Aorta (tissue), 5 donors: ENCODE measurements around the gene DAD1. TPM values are rescaled to one million over a fixed set of nuclear protein-coding genes. Genes with fewer than 3 reads are reported as not detected.

Experiments used
- ATAC-seq: fragments of 200-7000 bp; cut with Tn5 transposase; one replicate; pipeline ENCODE4 v1.9.1; 2022; ENCODE audit warnings: moderate library complexity; ENCODE audit not compliant: low FRiP score
- DNase-seq, 2 donors: peaks; one replicate each; pipeline ENCODE4 v3.0.0-alpha.2; 2020
- H3K27ac ChIP-seq, 2 donors: one replicate each; pipeline ENCODE4 v1.5.1; 2013; ENCODE audit warnings: low read length in 2 of 2, mild to moderate bottlenecking in 2 of 2, moderate library complexity in 2 of 2, control low read depth in 1 of 2, inconsistent platforms in 1 of 2, low read depth in 1 of 2
- H3K27me3 ChIP-seq, 2 donors: one replicate each; pipeline ENCODE4 v1.6.1; 2013; ENCODE audit warnings: control low read depth in 1 of 2, low read length in 1 of 2, mild to moderate bottlenecking in 1 of 2, moderate library complexity in 1 of 2; ENCODE audit not compliant: insufficient read depth in 2 of 2, control insufficient read depth in 1 of 2
- H3K36me3 ChIP-seq, 2 donors: one replicate each; pipeline ENCODE4 v1.6.1; 2013; ENCODE audit warnings: control low read depth in 1 of 2, low read length in 1 of 2, mild to moderate bottlenecking in 1 of 2; ENCODE audit not compliant: insufficient read depth in 2 of 2, control insufficient read depth in 1 of 2
- H3K4me1 ChIP-seq, 2 donors: one replicate each; pipeline ENCODE4 v1.6.1; 2013; ENCODE audit warnings: low read length in 2 of 2, control low read depth in 1 of 2, mild to moderate bottlenecking in 1 of 2, moderate library complexity in 1 of 2; ENCODE audit not compliant: insufficient read depth in 2 of 2, control insufficient read depth in 1 of 2
- H3K4me3 ChIP-seq, 2 donors: one replicate each; pipeline ENCODE4 v1.5.1; 2013; ENCODE audit warnings: low read length in 2 of 2, control low read depth in 1 of 2, mild to moderate bottlenecking in 1 of 2
- H3K9me3 ChIP-seq: one replicate; pipeline ENCODE4 v1.6.1; 2013; ENCODE audit warnings: mild to moderate bottlenecking, low read length; ENCODE audit not compliant: control insufficient read depth
- WGBS, 2 donors: extraction: QIAGEN DNeasy Blood & Tissue Kit; methylation state at CpG; one replicate each; pipeline ENCODE4 v1.1.7; 2013; 5-methylcytosine and 5-hydroxymethylcytosine counted together
- intact Hi-C, 2 donors: fragments of 100-400 bp; cut with DNase I; formaldehyde crosslinking; loops; one replicate each; pipeline versions ENCODE4 v1.14.2 to v1.15.0; 2022
- polyA plus RNA-seq, 2 donors: library from polyadenylated mRNA; stranded (reverse); fragments of 200-250 nt; gene quantifications; one replicate each; pipeline ENCODE4 v1.2.3, GENCODE V29; 2013
- total RNA-seq, 2 donors: library from RNA; stranded (reverse); fragmentation: NEBNext Ultra II Directional; extraction: Animal tissue kit (Norgen Biotek cat#: 25700); gene quantifications; one replicate each; pipeline ENCODE4 v1.2.1, GENCODE V29; 2021
- donor health status: healthy with polysubstance abuse.
- donor health status: Bipolar disorder and iron deficiency.
- donor health status: DM: no; HTN: no; CAD: no.
- donor health status: DM: no; HTN: no; CAD: no.
- donor health status: DM: yes; HTN: yes; CAD: no.

Gene DAD1
- total and polyA plus RNA-seq, 4 donors, result 143 to 309 (median 195) TPM

DNA sequence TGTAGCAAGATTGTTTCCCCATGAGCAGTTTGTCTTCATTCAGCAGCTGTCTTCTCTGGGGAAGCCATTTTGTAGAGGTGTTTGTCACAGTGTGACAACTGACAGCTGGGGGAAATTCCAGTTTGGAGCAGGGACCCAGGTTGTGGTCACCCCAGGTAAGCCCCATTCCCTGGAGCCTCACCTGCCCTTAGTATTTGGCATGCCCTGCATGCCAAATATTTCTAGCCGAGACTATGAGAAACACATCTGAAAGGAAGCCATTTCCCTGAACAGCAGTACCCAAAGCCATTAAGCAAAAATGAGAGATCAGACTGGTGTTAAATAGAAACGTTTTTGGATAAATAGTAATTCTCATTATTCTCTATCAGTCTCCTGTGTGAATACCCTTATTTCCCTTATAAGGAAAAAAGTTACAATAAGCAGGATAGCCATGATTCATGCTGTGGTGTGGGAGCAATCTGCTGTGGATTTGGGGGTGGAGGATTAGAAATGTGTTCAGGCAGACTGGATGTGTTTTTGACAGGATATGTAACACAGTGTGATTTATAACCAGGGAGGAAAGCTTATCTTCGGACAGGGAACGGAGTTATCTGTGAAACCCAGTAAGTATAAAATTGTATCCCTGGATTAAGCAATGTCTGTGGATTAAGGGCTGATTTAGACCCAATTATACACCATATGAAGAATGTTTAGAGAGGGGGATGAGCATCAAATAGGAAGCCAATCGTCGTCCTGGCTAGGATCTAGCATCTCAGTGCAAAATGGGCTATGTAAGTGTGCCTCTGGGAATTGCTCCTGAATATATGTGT, 68.9 kb downstream of the DAD1 start:
- ATAC-seq (no peak), DNase-seq (no peak)
- no peaks in the 10 kb centered on the region for H3K36me3 ChIP-seq
- intact Hi-C loops, result no loop called here
- 67% methylated on average over 6 of the region's 6 CpGs for WGBS, 2 donors
- no peaks in the 10 kb centered on the region for H3K9me3 ChIP-seq
- no peak overlapping the region for H3K27ac ChIP-seq
- no peak overlapping the region for H3K4me3 ChIP-seq
- no peaks in the 10 kb centered on the region for H3K27me3 ChIP-seq
- peaks cover 4 to 10% of the 10 kb centered on the region in 2 donors for H3K4me1 ChIP-seq

DNA sequence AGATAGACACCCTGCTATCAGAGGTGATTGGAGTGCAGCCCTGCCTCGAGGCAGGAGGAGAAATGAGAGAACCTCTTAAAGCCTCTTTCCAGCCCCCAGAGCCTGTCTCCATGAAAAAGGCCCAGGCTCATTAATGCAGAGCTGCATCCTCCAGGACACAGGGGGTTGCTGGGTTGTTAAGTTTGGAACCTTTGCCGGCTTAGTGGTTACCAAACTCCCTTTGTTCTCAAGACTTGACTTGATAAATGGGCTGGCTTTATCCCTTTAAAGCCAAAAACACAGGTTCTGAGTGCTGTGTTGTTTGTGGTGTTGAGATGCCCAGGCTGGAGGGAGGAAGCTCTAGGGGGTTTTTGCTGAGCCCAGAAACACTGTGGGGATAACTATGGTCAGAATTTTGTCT, 71.0 kb downstream of the DAD1 start:
- H3K4me1 ChIP-seq, result peaks cover 4 to 11% of the 10 kb centered on the region in 2 donors
- H3K27me3 ChIP-seq, result no peaks in the 10 kb centered on the region
- ATAC-seq, result no peak
- H3K27ac ChIP-seq, result no peak overlapping the region
- H3K36me3 ChIP-seq, result no peaks in the 10 kb centered on the region
- H3K4me3 ChIP-seq, result no peak overlapping the region
- intact Hi-C loops, result no loop called here
- WGBS, 2 donors, result 82 to 85% methylated on average over 2 of the region's 2 CpGs
- DNase-seq, result no peak
- H3K9me3 ChIP-seq, result no peaks in the 10 kb centered on the region

DNA sequence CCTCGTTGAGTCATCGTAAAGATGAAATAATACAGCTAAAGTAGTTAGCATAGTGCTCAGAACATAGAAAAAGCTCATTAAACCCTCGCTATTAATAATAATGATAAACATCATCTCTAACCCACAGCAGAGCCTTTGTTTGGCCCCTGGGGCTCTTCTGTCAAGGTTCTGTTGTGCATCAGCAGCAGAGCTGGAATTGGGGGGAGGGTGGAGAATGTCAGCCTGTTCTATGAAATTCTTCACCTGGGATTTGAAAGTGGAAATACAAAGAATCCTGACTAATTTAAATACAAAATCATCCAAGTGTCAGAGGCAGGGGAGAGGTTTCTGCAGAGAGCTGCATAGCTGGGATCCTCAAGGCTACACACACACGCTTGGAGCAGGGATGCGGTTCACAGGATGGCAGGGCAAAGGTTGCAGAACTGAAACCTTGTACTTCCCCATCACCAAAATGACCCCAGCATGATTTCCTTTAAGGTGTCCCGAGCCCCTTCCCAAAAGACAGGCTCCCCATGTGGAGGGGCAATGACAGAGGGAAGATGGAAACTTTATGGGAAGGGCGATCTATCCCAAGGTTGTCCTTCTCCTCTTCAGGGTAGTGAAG, 71.8 kb downstream of the DAD1 start:
- intact Hi-C loops, result no loop called here
- no peaks in the 10 kb centered on the region for H3K27me3 ChIP-seq
- no peak overlapping the region for H3K27ac ChIP-seq
- peaks cover 4 to 16% of the 10 kb centered on the region in 2 donors for H3K4me1 ChIP-seq
- no peaks in the 10 kb centered on the region for H3K9me3 ChIP-seq
- no peaks in the 10 kb centered on the region for H3K36me3 ChIP-seq
- WGBS, 2 donors, result 94% methylated on average over 7 of the region's 7 CpGs
- ATAC-seq (no peak), DNase-seq (no peak)
- no peak overlapping the region for H3K4me3 ChIP-seq

DNA sequence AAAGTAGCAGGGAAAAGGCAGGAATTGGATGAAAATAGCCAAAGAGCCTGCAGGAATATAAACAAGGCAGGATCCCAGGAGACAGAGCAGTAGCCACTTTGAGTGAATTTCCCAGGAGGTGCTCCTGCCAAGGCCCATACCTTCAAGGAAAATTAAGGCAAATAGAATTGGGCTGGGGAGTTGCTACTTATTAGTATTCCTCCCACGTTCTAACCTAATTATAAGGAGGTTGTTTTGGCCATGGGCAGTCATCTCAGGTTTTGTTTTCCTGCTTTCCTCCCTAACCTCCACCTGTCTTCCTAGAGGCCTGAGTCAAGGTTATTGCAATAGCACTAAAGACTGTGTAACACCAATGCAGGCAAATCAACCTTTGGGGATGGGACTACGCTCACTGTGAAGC, 73.1 kb downstream of the DAD1 start:
- intact Hi-C loops, result no loop called here
- Histone ChIP-seq H3K4me3 (no peak overlapping the region), H3K27me3 (no peaks in the 10 kb centered on the region), H3K36me3 (no peaks in the 10 kb centered on the region), H3K27ac (peak overlapping the region in 1 of 2 donors; percentile 56), H3K4me1 (peaks cover 4 to 19% of the 10 kb centered on the region in 2 donors), H3K9me3 (no peaks in the 10 kb centered on the region)
- WGBS, 2 donors, result 49 to 56% methylated on average over 2 of the region's 2 CpGs
- DNase-seq (no peak), ATAC-seq (no peak)

Other genes starting within 250 kb of the DAD1 start
- gene ABHD4, start 9.1 kb upstream of the DAD1 start, total RNA-seq, result 10 to 100 TPM; 44.8 to 47.4 TPM
- 10 to 100 TPM; 20.3 to 41.6 TPM for gene ABHD4, start 9.1 kb upstream of the DAD1 start, polyA plus RNA-seq
- gene OR6J1, start 55.1 kb upstream of the DAD1 start, total RNA-seq, result not detected
- not detected for gene OR6J1, start 55.1 kb upstream of the DAD1 start, polyA plus RNA-seq
- gene OXA1L, start 177.5 kb upstream of the DAD1 start, total RNA-seq, result 10 to 100 TPM; 60.0 to 74.8 TPM
- gene OXA1L, start 177.5 kb upstream of the DAD1 start, polyA plus RNA-seq, result 100 to 1,000 TPM in 1 of 2 donors, 10 to 100 TPM in 1; 69.4 to 123 TPM
- 10 to 100 TPM; 16.7 TPM for gene SLC7A7, start 226.2 kb upstream of the DAD1 start, total RNA-seq
- 10 to 100 TPM; 15.4 to 44.2 TPM for gene SLC7A7, start 226.2 kb upstream of the DAD1 start, polyA plus RNA-seq
- 10 to 100 TPM; 37.2 to 49.1 TPM for gene MRPL52, start 240.7 kb upstream of the DAD1 start, total RNA-seq
- 10 to 100 TPM; 47.3 to 56.0 TPM for gene MRPL52, start 240.7 kb upstream of the DAD1 start, polyA plus RNA-seq
- 100 to 1,000 TPM; 206 to 250 TPM for gene MMP14, start 247.4 kb upstream of the DAD1 start, total RNA-seq
- 10 to 100 TPM; 29.8 to 99.2 TPM for gene MMP14, start 247.4 kb upstream of the DAD1 start, polyA plus RNA-seq